GM12878 (cell line): ENCODE data around the gene JMJD6. TPM values are rescaled to one million over a fixed set of nuclear protein-coding genes. Genes with fewer than 3 reads are reported as not detected.
A peak's percentile ranks its signal among the peaks of the same experiment; 100 is the strongest.

Experiments used
- CBX5 ChIP-seq: sonication (generic); IDR thresholded peaks from 2 replicates; pipeline ENCODE4 v1.6.1; 2016; ENCODE audit warnings: low read depth, moderate library complexity, mild to moderate bottlenecking, inconsistent platforms
- CREB1 ChIP-seq: IDR thresholded peaks from 2 replicates; pipeline ENCODE4 v1.6.1; 2012; ENCODE audit warnings: low read depth, mild to moderate bottlenecking, inconsistent platforms
- DPF2 ChIP-seq: fragments of 450-650 bp; IDR thresholded peaks from 2 replicates; pipeline ENCODE4 v1.6.1; 2017; ENCODE audit warnings: mild to moderate bottlenecking
- FOS ChIP-seq: IDR thresholded peaks from 3 replicates; pipeline ENCODE4 v1.6.1; 2011; ENCODE audit warnings: borderline replicate concordance; ENCODE audit not compliant: insufficient read length; ENCODE audit errors: extremely low read depth
- HCFC1 ChIP-seq: fragments of 150-350 bp; IDR thresholded peaks from 2 replicates; pipeline ENCODE4 v1.6.1; 2014; ENCODE audit warnings: low read length
- IKZF2 ChIP-seq, 2 experiments: fragments of 450-650 bp; IDR thresholded peaks; 2 replicates each; pipeline ENCODE4 v1.6.1; 2017; ENCODE audit warnings: mild to moderate bottlenecking in 2 of 2, moderate library complexity in 2 of 2
- SP1 ChIP-seq: IDR thresholded peaks from one replicate; pipeline ENCODE4 v1.6.1; 2011; ENCODE audit warnings: low read depth, low read length
- TCF12 ChIP-seq: IDR thresholded peaks from 2 replicates; pipeline ENCODE4 v1.6.1; 2011; ENCODE audit warnings: low read depth, mild to moderate bottlenecking, low read length
- ZNF274 ChIP-seq: IDR thresholded peaks from one replicate; pipeline ENCODE4 v1.8.0; 2011; ENCODE audit not compliant: insufficient read length, insufficient read depth
- polyA plus RNA-seq, 11 experiments: library from polyadenylated mRNA; depleted of rRNA in 4 of 11; unstranded in 6 of 11; stranded (reverse) in 5 of 11; fragments of >200 nt; fragmentation: Nextera tagmentation in 4 of 11; fragmentation: Illumina TruSeq in 1 of 11; extraction: Ambion mirVana in 4 of 11; extraction: Trizol in 1 of 11; gene quantifications; 1 replicate in 1 of 11; 2 replicates in 10 of 11; pipeline versions ENCODE4 v1.2.1 to v1.2.3, GENCODE V29; 2011 to 2016; ENCODE audit warnings: inconsistent platforms in 2 of 11, missing spikeins in 2 of 11, low read depth in 1 of 11
- total RNA-seq, 4 experiments: library from RNA; depleted of rRNA in 3 of 4; stranded (reverse); fragments of >200 nt in 3 of 4; fragmentation: Illumina TruSeq in 1 of 4; extraction: Trizol in 1 of 4; gene quantifications; 2 replicates each; pipeline versions ENCODE4 v1.2.1 to v1.2.3, GENCODE V29; 2013 to 2021
- TF ChIP-seq, protein P1 (sequence below): fragments of 450-650 bp; IDR thresholded peaks from 2 replicates; pipeline ENCODE4 v1.6.1; 2017; ENCODE audit warnings: mild to moderate bottlenecking, moderate library complexity
- TF ChIP-seq, protein P2 (sequence below): fragments of 450-650 bp; IDR thresholded peaks from 2 replicates; pipeline ENCODE4 v1.6.1; 2016; ENCODE audit warnings: mild to moderate bottlenecking, moderate library complexity, borderline replicate concordance

The JMJD6 gene
- total and polyA plus RNA-seq, 10 of the 15 experiments (the other 5 are each of a cell fraction or from before 2014, with no cell fraction given) = 1.2 to 36.0 (median 22.2) TPM

DNA sequence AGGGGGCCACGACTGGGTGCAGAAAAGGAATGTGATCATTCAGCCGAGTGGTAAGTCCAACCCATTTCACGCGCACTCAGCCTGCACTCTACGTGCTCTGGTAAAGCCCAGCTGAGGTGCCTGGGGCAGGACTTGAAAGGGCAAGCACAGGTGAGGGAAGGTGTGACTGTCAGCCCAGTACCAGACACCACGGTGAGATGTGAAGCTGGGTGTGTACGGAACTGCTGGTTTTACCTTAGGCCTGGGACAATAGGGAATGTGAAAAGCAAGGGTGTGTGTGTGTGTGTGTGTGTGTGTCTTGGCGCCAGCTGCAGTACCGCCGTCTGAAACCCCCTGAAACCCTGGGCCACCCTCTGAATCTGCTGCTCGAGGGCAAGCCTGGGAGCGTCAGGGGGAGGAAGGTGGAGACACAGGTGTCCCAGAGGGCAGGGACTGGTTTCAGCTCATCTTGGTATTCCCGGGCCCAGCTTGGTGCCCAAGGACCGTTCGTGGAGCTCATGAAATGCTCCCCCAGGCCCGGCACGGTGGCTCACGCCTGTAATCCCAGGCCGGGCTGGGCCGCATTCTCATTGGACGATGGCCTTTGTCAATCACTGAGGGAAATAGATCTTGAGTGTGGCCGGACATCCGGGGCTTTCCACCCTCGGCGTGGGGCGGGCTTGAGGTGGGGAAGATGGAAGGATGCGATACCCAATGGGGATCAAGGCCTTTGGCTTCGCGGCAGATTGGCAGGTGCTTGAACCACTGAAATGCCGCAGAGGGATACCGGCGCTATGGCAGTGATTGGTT lies 55.1 kb downstream of the JMJD6 start (continued):
- TF ChIP-seq, protein P1, sequence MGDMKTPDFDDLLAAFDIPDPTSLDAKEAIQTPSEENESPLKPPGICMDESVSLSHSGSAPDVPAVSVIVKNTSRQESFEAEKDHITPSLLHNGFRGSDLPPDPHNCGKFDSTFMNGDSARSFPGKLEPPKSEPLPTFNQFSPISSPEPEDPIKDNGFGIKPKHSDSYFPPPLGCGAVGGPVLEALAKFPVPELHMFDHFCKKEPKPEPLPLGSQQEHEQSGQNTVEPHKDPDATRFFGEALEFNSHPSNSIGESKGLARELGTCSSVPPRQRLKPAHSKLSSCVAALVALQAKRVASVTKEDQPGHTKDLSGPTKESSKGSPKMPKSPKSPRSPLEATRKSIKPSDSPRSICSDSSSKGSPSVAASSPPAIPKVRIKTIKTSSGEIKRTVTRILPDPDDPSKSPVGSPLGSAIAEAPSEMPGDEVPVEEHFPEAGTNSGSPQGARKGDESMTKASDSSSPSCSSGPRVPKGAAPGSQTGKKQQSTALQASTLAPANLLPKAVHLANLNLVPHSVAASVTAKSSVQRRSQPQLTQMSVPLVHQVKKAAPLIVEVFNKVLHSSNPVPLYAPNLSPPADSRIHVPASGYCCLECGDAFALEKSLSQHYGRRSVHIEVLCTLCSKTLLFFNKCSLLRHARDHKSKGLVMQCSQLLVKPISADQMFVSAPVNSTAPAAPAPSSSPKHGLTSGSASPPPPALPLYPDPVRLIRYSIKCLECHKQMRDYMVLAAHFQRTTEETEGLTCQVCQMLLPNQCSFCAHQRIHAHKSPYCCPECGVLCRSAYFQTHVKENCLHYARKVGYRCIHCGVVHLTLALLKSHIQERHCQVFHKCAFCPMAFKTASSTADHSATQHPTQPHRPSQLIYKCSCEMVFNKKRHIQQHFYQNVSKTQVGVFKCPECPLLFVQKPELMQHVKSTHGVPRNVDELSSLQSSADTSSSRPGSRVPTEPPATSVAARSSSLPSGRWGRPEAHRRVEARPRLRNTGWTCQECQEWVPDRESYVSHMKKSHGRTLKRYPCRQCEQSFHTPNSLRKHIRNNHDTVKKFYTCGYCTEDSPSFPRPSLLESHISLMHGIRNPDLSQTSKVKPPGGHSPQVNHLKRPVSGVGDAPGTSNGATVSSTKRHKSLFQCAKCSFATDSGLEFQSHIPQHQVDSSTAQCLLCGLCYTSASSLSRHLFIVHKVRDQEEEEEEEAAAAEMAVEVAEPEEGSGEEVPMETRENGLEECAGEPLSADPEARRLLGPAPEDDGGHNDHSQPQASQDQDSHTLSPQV = no peak
- TF ChIP-seq FOS (peak; percentile 97), CBX5 (no peak), HCFC1 (no peak), ZNF274 (no peak), SP1 (peak; percentile 100), IKZF2 (IDR thresholded peaks at IDR 0.05) (0 out of 4 replicates have a peak, but pooled peaks of 1 of the 2 experiments have one; percentile 48), DPF2 (peak; percentile 100), CREB1 (peak; percentile 82; the same call in 1 of the 2 replicates), TCF12 (no peak)
- TF ChIP-seq, protein P2, sequence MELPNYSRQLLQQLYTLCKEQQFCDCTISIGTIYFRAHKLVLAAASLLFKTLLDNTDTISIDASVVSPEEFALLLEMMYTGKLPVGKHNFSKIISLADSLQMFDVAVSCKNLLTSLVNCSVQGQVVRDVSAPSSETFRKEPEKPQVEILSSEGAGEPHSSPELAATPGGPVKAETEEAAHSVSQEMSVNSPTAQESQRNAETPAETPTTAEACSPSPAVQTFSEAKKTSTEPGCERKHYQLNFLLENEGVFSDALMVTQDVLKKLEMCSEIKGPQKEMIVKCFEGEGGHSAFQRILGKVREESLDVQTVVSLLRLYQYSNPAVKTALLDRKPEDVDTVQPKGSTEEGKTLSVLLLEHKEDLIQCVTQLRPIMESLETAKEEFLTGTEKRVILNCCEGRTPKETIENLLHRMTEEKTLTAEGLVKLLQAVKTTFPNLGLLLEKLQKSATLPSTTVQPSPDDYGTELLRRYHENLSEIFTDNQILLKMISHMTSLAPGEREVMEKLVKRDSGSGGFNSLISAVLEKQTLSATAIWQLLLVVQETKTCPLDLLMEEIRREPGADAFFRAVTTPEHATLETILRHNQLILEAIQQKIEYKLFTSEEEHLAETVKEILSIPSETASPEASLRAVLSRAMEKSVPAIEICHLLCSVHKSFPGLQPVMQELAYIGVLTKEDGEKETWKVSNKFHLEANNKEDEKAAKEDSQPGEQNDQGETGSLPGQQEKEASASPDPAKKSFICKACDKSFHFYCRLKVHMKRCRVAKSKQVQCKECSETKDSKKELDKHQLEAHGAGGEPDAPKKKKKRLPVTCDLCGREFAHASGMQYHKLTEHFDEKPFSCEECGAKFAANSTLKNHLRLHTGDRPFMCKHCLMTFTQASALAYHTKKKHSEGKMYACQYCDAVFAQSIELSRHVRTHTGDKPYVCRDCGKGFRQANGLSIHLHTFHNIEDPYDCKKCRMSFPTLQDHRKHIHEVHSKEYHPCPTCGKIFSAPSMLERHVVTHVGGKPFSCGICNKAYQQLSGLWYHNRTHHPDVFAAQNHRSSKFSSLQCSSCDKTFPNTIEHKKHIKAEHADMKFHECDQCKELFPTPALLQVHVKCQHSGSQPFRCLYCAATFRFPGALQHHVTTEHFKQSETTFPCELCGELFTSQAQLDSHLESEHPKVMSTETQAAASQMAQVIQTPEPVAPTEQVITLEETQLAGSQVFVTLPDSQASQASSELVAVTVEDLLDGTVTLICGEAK = peak; percentile 93
